Superior temporal gyrus (tissue), 1 donor: ENCODE measurements around the gene ENO4.

Source experiments
- DNase-seq: peaks from one replicate; pipeline ENCODE4 v3.0.0-alpha.2; 2016; ENCODE audit errors: extremely low spot score

Gene ENO4

GRCh38 chr10:116829711-116830110 lies 19.6 kb upstream of the ENO4 start:
- no peak for DNase-seq

GRCh38 chr10:116831086-116831485 lies 18.2 kb upstream of the ENO4 start:
- DNase-seq: no peak

- no peak for DNase-seq
Measured at GRCh38 chr10:116831790-116832189, 17.5 kb upstream of the ENO4 start.

- DNase-seq: peak; percentile 25
Measured at GRCh38 chr10:116833986-116834985, 15.0 kb upstream of the ENO4 start.

- DNase-seq: peak; percentile 19
Measured at GRCh38 chr10:116835658-116836057, 13.6 kb upstream of the ENO4 start.

GRCh38 chr10:116836083-116836482 lies 13.2 kb upstream of the ENO4 start:
- DNase-seq: no peak

- no peak for DNase-seq
Measured at GRCh38 chr10:116836902-116837523, 12.3 kb upstream of the ENO4 start.

GRCh38 chr10:116838143-116838725 lies 11.1 kb upstream of the ENO4 start:
- no peak for DNase-seq

GRCh38 chr10:116840389-116841075 lies 8.8 kb upstream of the ENO4 start:
- DNase-seq: no peak

- no peak for DNase-seq
Measured at GRCh38 chr10:116845823-116846222, 3.5 kb upstream of the ENO4 start.

- DNase-seq: peak; percentile 29
Measured at GRCh38 chr10:116848032-116848943, 1.0 kb upstream of the ENO4 start.

- DNase-seq: no peak
Measured at GRCh38 chr10:116848944-116849247, 403 bp upstream of the ENO4 start.

GRCh38 chr10:116850058-116850611 lies 836 bp downstream of the ENO4 start:
- no peak for DNase-seq

GRCh38 chr10:116852246-116852645 lies 2.9 kb downstream of the ENO4 start:
- DNase-seq: no peak

GRCh38 chr10:116853287-116853686 lies 4.0 kb downstream of the ENO4 start:
- no peak for DNase-seq

- no peak for DNase-seq
Measured at GRCh38 chr10:116853701-116854100, 4.4 kb downstream of the ENO4 start.

- no peak for DNase-seq
Measured at GRCh38 chr10:116857156-116857555, 7.9 kb downstream of the ENO4 start.

GRCh38 chr10:116861796-116862195 lies 12.5 kb downstream of the ENO4 start:
- DNase-seq: no peak

GRCh38 chr10:116864436-116864835 lies 15.1 kb downstream of the ENO4 start:
- DNase-seq: no peak

- DNase-seq: no peak
Measured at GRCh38 chr10:116866066-116866465, 16.8 kb downstream of the ENO4 start.
